Neural progenitor cell (in vitro differentiated cells): Measurements from ENCODE around the gene FOXJ1.

Source experiments
- CTCF ChIP-seq: fragments of 200-600 bp; sonication (generic); IDR thresholded peaks from 2 replicates; pipeline ENCODE4 v1.5.1; 2017; ENCODE audit warnings: antibody characterized with exemption, mild to moderate bottlenecking
- EZH2 ChIP-seq: fragments of 200-600 bp; sonication (generic); IDR thresholded peaks from 2 replicates; pipeline ENCODE4 v1.6.1; 2017; ENCODE audit warnings: antibody characterized with exemption, mild to moderate bottlenecking, moderate library complexity

GRCh38 chr17:76138896-76139752, 1.9 kb downstream of the FOXJ1 start:
- TF ChIP-seq CTCF (no peak), EZH2 (no peak)
